Measurements from ENCODE around the gene HARBI1.

DNA sequence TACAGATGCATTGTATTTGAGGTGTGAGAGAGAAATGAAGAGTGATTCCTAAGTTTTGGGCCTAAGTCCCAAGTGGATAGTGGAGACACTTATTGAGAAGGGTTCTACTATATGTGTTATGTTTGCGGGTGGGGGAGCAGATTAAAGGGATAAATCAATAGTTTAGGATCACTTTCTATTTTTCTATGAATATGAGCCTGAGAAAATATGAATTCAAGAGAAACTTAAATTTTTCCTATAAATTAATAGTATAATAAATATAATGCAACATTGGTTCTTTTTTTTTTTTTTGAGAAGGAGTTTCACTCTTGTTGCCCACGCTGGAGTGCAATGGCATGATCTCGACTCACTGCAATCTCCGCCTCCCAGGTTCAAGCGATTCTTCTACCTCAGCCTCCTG lies 54.5 kb downstream of the HARBI1 start:
- no peak for TF ChIP-seq USF1 (IDR thresholded peaks at IDR 0.05; ENCODE audit: borderline replicate concordance, extremely low read length, insufficient read depth, low read depth, low read length)
- no peak for TF ChIP-seq BHLHE40 (IDR thresholded peaks at IDR 0.05; ENCODE audit: borderline replicate concordance in 1 of 2, low read depth in 2 of 2, low read length in 1 of 2)
- no peak for TF ChIP-seq CTCF (IDR thresholded peaks at IDR 0.05 in 2 of 3, conservative IDR thresholded peaks at IDR 0.05 in 1 of 3; ENCODE audit: control insufficient read depth in 2 of 3, extremely low read depth in 1 of 3, insufficient read depth in 1 of 3, low read depth in 3 of 3, low read length in 3 of 3)
- no peak for TF ChIP-seq BMI1 (IDR thresholded peaks at IDR 0.05; ENCODE audit: borderline replicate concordance)
- TF ChIP-seq PKNOX1 (IDR thresholded peaks at IDR 0.05): no peak
- TF ChIP-seq SREBF2 (IDR thresholded peaks at IDR 0.05; ENCODE audit: low read length): no peak
